C4-2B (cell line): ENCODE data around the gene DPF3.

ENCODE experiments used
- ZFX ChIP-seq: fragments of 450-650 bp; IDR thresholded peaks from 2 replicates; pipeline ENCODE4 v1.6.1; 2017
- TF ChIP-seq, protein P1 (sequence below): fragments of 450-650 bp; conservative IDR thresholded peaks from 2 replicates; pipeline ENCODE4 v1.5.1; 2017; ENCODE audit warnings: mild to moderate bottlenecking

- TF ChIP-seq, protein P1, sequence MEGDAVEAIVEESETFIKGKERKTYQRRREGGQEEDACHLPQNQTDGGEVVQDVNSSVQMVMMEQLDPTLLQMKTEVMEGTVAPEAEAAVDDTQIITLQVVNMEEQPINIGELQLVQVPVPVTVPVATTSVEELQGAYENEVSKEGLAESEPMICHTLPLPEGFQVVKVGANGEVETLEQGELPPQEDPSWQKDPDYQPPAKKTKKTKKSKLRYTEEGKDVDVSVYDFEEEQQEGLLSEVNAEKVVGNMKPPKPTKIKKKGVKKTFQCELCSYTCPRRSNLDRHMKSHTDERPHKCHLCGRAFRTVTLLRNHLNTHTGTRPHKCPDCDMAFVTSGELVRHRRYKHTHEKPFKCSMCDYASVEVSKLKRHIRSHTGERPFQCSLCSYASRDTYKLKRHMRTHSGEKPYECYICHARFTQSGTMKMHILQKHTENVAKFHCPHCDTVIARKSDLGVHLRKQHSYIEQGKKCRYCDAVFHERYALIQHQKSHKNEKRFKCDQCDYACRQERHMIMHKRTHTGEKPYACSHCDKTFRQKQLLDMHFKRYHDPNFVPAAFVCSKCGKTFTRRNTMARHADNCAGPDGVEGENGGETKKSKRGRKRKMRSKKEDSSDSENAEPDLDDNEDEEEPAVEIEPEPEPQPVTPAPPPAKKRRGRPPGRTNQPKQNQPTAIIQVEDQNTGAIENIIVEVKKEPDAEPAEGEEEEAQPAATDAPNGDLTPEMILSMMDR: no peak
- no peak for TF ChIP-seq ZFX
Observed at GRCh38 chr14:72609205-72609916, 284.5 kb downstream of the DPF3 start.
